K562 (cell line): ENCODE measurements around the gene SHB. TPM values are rescaled to one million over a fixed set of nuclear protein-coding genes. Genes with fewer than 3 reads are reported as not detected.

Experiments used
- ATAC-seq: fragments of 200-7000 bp; cut with Tn5 transposase; 3 replicates; pipeline ENCODE4 v1.9.1; 2020; ENCODE audit warnings: moderate library complexity
- BruUV-seq: library from RNA; stranded (reverse); fragments of 400-500 nt; replicated peaks from 2 replicates; lab custom pipeline; 2021; lab: Mats Ljungman, UMichigan
- CTCF ChIA-PET: fragments of 300-600 bp; formaldehyde crosslinking; extraction: SDS; loops from one replicate; lab custom pipeline; 2021; ENCODE audit warnings: low intra/inter-chr PET ratio; lab: Yijun Ruan, JAX
- POLR2A ChIA-PET: fragments of 300-600, 350-650 bp; sonication (Branson Sonifier 250); formaldehyde crosslinking; extraction: SDS; loops from one replicate; lab custom pipeline; 2021; ENCODE audit warnings: antibody characterized with exemption, inconsistent platforms; lab: Yijun Ruan, JAX
- DNase-seq, 4 experiments: peaks; one replicate each; pipeline versions ENCODE4 v3.0.0 to v3.0.0-alpha.2; 2011 to 2018; ENCODE audit warnings: low spot score in 3 of 4, mixed read lengths in 3 of 4; ENCODE audit errors: extremely low read depth in 1 of 4
- FAIRE-seq: peaks from 2 replicates; lab custom pipeline; 2011; peaks lifted over from hg19 to GRCh38; lab: Jason Lieb, UNC
- H2AFZ ChIP-seq: 2 replicates; pipeline ENCODE4 v1.6.0; 2011; ENCODE audit warnings: low read depth, low read length, control low read depth, inconsistent platforms
- H3K27ac ChIP-seq: fragments of 200-600 bp; 3 replicates; pipeline ENCODE4 v1.8.0; 2011; ENCODE audit warnings: low read depth, mild to moderate bottlenecking, control low read depth, inconsistent platforms, low read length, moderate library complexity, mixed read lengths; ENCODE audit errors: extremely low read depth
- H3K27me3 ChIP-seq, 2 experiments: fragments of 300-600 bp in 1 of 2; 2 replicates in 1 of 2; 3 replicates in 1 of 2; pipeline versions ENCODE4 v1.6.0 to v1.8.0; 2011; ENCODE audit warnings: inconsistent platforms in 2 of 2, low read length in 2 of 2, mild to moderate bottlenecking in 1 of 2, mixed read lengths in 1 of 2, moderate library complexity in 1 of 2; ENCODE audit not compliant: control insufficient read depth in 2 of 2, insufficient read depth in 2 of 2
- H3K36me3 ChIP-seq: fragments of 300-600 bp; 3 replicates; pipeline ENCODE4 v1.8.0; 2011; ENCODE audit warnings: mild to moderate bottlenecking, low read length, inconsistent platforms; ENCODE audit not compliant: control insufficient read depth, insufficient read depth
- H3K4me1 ChIP-seq, 2 experiments: fragments of 200-600 bp in 1 of 2; replicated peaks in 1 of 2; 2 replicates in 1 of 2; 3 replicates in 1 of 2; pipeline versions ENCODE4 v1.5.1 to v1.8.0; 2011; ENCODE audit warnings: inconsistent platforms in 2 of 2, low read length in 2 of 2, mild to moderate bottlenecking in 1 of 2, mixed read lengths in 1 of 2, moderate library complexity in 1 of 2; ENCODE audit not compliant: control insufficient read depth in 2 of 2, insufficient read depth in 2 of 2
- H3K4me2 ChIP-seq: 2 replicates; pipeline ENCODE4 v1.6.1; 2011; ENCODE audit warnings: low read length, control low read depth, inconsistent platforms, mixed read lengths; ENCODE audit not compliant: insufficient read depth
- H3K4me3 ChIP-seq: fragments of 200-600 bp; sonication (generic), shearing (Covaris generic); 2 replicates; pipeline ENCODE4 v1.5.1; 2016; ENCODE audit warnings: control low read depth, inconsistent platforms
- H3K79me2 ChIP-seq: fragments of 200-600 bp; 3 replicates; pipeline ENCODE4 v1.8.0; 2011; ENCODE audit warnings: low read length, inconsistent platforms; ENCODE audit not compliant: control insufficient read depth, insufficient read depth
- H3K9ac ChIP-seq, 2 experiments: 2 replicates each; pipeline versions ENCODE4 v1.6.0 to v1.6.1; 2011; ENCODE audit warnings: low read depth in 2 of 2, low read length in 2 of 2, control low read depth in 1 of 2, inconsistent platforms in 1 of 2, mild to moderate bottlenecking in 1 of 2, mixed read lengths in 1 of 2; ENCODE audit not compliant: insufficient read depth in 1 of 2
- H3K9me1 ChIP-seq: one replicate; pipeline ENCODE4 v1.6.0; 2011; ENCODE audit warnings: inconsistent platforms, mild to moderate bottlenecking, low read length, moderate library complexity; ENCODE audit not compliant: control insufficient read depth, insufficient read depth
- H3K9me3 ChIP-seq: replicated peaks from 2 replicates; pipeline ENCODE4 v1.5.1; 2011; ENCODE audit warnings: low read depth, low read length, inconsistent platforms; ENCODE audit not compliant: control insufficient read depth, insufficient read depth
- H4K20me1 ChIP-seq: replicated peaks from 2 replicates; pipeline ENCODE4 v1.6.1; 2011; ENCODE audit warnings: low read length, inconsistent platforms, mixed read lengths; ENCODE audit not compliant: control insufficient read depth, insufficient read depth
- ARID1B ChIP-seq: fragments of 450-650 bp; IDR thresholded peaks from 2 replicates; pipeline ENCODE4 v1.6.1; 2016; ENCODE audit warnings: antibody characterized with exemption, mild to moderate bottlenecking, inconsistent platforms
- ARID3A ChIP-seq: IDR thresholded peaks from 2 replicates; pipeline ENCODE4 v1.6.1; 2012; ENCODE audit warnings: low read depth, low read length, improper control_type of control experiment, borderline replicate concordance
- CBFA2T3 ChIP-seq: fragments of 450-650 bp; IDR thresholded peaks from 2 replicates; pipeline ENCODE4 v1.6.1; 2017
- ELF2 ChIP-seq: fragments of 250-450 bp; sonication (Bioruptor Pico); IDR thresholded peaks from 2 replicates; pipeline ENCODE4 v1.5.0; 2021; ENCODE audit warnings: mild to moderate bottlenecking
- FOXA3 ChIP-seq, 2 experiments: fragments of 450-650 bp in 1 of 2; sonication (generic) in 1 of 2; formaldehyde crosslinking; IDR thresholded peaks in 1 of 2; conservative IDR thresholded peaks in 1 of 2; 2 replicates each; pipeline versions ENCODE4 v1.4.0 to v1.8.0; 2020 to 2022; ENCODE audit warnings: mild to moderate bottlenecking in 2 of 2, missing genetic modification reagents in 1 of 2
- FOXK2 ChIP-seq, 2 experiments: fragments of 450-650 bp; IDR thresholded peaks in 1 of 2; conservative IDR thresholded peaks in 1 of 2; 2 replicates each; pipeline ENCODE4 v1.6.1; 2016; ENCODE audit warnings: low read depth in 2 of 2, mild to moderate bottlenecking in 1 of 2
- HNRNPLL ChIP-seq: fragments of 200-400 bp; formaldehyde crosslinking; IDR thresholded peaks from 2 replicates; pipeline ENCODE4 v1.6.1; 2017; ENCODE audit warnings: low read length, low read depth, mild to moderate bottlenecking; ENCODE audit not compliant: poor library complexity, severe bottlenecking
- JUND ChIP-seq, 2 experiments: IDR thresholded peaks; 2 replicates in 1 of 2; 3 replicates in 1 of 2; pipeline ENCODE4 v1.6.1; 2011; ENCODE audit warnings: borderline replicate concordance in 2 of 2, low read depth in 2 of 2, low read length in 2 of 2, improper control_type of control experiment in 1 of 2, missing biosample characterization in 1 of 2, missing genetic modification characterization in 1 of 2, missing genetic modification reagents in 1 of 2
- LEF1 ChIP-seq: fragments of 450-650 bp; IDR thresholded peaks from 2 replicates; pipeline ENCODE4 v1.6.1; 2016; ENCODE audit warnings: mild to moderate bottlenecking
- MEIS2 ChIP-seq: fragments of 450-650 bp; IDR thresholded peaks from 2 replicates; pipeline ENCODE4 v1.6.1; 2014; ENCODE audit warnings: mild to moderate bottlenecking; ENCODE audit not compliant: partially characterized antibody
- PBX2 ChIP-seq, 2 experiments: IDR thresholded peaks in 1 of 2; conservative IDR thresholded peaks in 1 of 2; 2 replicates each; pipeline ENCODE4 v1.6.1; 2016; ENCODE audit warnings: low read depth in 2 of 2, mild to moderate bottlenecking in 1 of 2, missing compliant biosample characterization in 1 of 2, missing genetic modification characterization in 1 of 2, moderate library complexity in 1 of 2
- PKNOX1 ChIP-seq: fragments of 450-650 bp; IDR thresholded peaks from 2 replicates; pipeline ENCODE4 v1.6.1; 2016
- WGBS: fragments of 100-300 bp; shearing (Covaris generic); methylation state at CpG from one replicate; pipeline ENCODE4 v1.1.6; 2016; ENCODE audit warnings: low coverage, mixed read lengths; ENCODE audit not compliant: insufficient coverage; ENCODE audit errors: missing lambda C conversion rate; 5-methylcytosine and 5-hydroxymethylcytosine counted together
- in situ Hi-C: fragments of 300-500 bp; cut with MboI; formaldehyde crosslinking; loops from 4 replicates; pipeline ENCODE4 v1.15.0; 2018; ENCODE audit warnings: inconsistent platforms, mixed read lengths
- intact Hi-C: fragments of 100-400 bp; cut with micrococcal nuclease; formaldehyde crosslinking; loops from 2 replicates; pipeline ENCODE4 v1.14.2; 2022
- polyA plus RNA-seq, 8 experiments: library from polyadenylated mRNA; depleted of rRNA in 4 of 8; stranded (reverse) in 5 of 8; unstranded in 3 of 8; fragments of >200 nt; fragmentation: Nextera tagmentation in 2 of 8; fragmentation: Illumina TruSeq in 1 of 8; extraction: Ambion mirVana in 2 of 8; extraction: Trizol in 1 of 8; gene quantifications; 2 replicates each; pipeline versions ENCODE4 v1.2.1 to v1.2.3, GENCODE V29; 2011 to 2014; ENCODE audit warnings: inconsistent platforms in 1 of 8, missing spikeins in 1 of 8
- total RNA-seq, 7 experiments: library from RNA; depleted of rRNA in 6 of 7; stranded (reverse); fragments of >200 nt in 6 of 7; fragmentation: Illumina TruSeq in 2 of 7; extraction: Trizol in 2 of 7; gene quantifications; 2 replicates each; pipeline versions ENCODE4 v1.2.1 to v1.2.3, GENCODE V29; 2011 to 2021; ENCODE audit warnings: low replicate concordance in 1 of 7

The SHB gene
- total and polyA plus RNA-seq, 9 of the 15 experiments (the other 6 are each of a cell fraction or from before 2014, with no cell fraction given) = 0.78 to 16.0 (median 5.3) TPM

GRCh38 chr9:37897665-37898064 is 171.4 kb downstream of the SHB start:
- no peaks in the 10 kb centered on the region for H4K20me1 ChIP-seq
- DNase-seq = peak in 1 of 4 experiments; percentile 20
- intact Hi-C loops = no loop called here
- in situ Hi-C loops = no loop called here
- H3K4me2 ChIP-seq = no peak overlapping the region
- POLR2A ChIA-PET = no interaction called here
- no peak overlapping the region for H3K4me3 ChIP-seq
- no peaks in the 10 kb centered on the region; a peak in 2 of 5 replicates for H3K4me1 ChIP-seq
- 30% methylated on average over 2 of the region's 2 CpGs for whole genome bisulfite sequencing
- no TSS peak for BruUV-seq
- H3K9ac ChIP-seq = no peak overlapping the region
- no peaks in the 10 kb centered on the region for H3K27me3 ChIP-seq
- H3K9me3 ChIP-seq = no peaks in the 10 kb centered on the region
- peak; percentile 25; the same call in 1 of the 2 replicates for TF ChIP-seq CBFA2T3
- 0 out of 4 replicates have a peak, but pooled peaks of 1 of the 2 experiments have one; percentile 23 for TF ChIP-seq FOXK2 (conservative IDR thresholded peaks at IDR 0.05 in 1 of 2, IDR thresholded peaks at IDR 0.05 in 1 of 2; ENCODE audit: low read depth in 2 of 2)
- peak; percentile 91 for TF ChIP-seq MEIS2
- peak; percentile 31; the same call in 1 of the 2 replicates for TF ChIP-seq JUND (IDR thresholded peaks at IDR 0.05; ENCODE audit: borderline replicate concordance, low read depth, low read length)
- peak; percentile 48; the same call in 1 of the 3 replicates for TF ChIP-seq JUND (tag; IDR thresholded peaks at IDR 0.05; ENCODE audit: borderline replicate concordance, low read depth, low read length)
- TF ChIP-seq PKNOX1 = peak; percentile 66
- TF ChIP-seq FOXA3 (CRISPR knock-in tag; conservative IDR thresholded peaks at IDR 0.05 in 1 of 2, IDR thresholded peaks at IDR 0.05 in 1 of 2) = peak in 1 of 2 experiments; percentile 66; a peak in 2 of 4 replicates
- TF ChIP-seq ARID1B = 0 out of 2 replicates have a peak, but pooled peaks have one; percentile 18
- TF ChIP-seq PBX2 (CRISPR knock-in tag; IDR thresholded peaks at IDR 0.05; ENCODE audit: low read depth) = no peak
- TF ChIP-seq PBX2 (tag; conservative IDR thresholded peaks at IDR 0.05; ENCODE audit: low read depth) = peak; percentile 97
- no peak for TF ChIP-seq HNRNPLL
- TF ChIP-seq LEF1 = no peak
- peak; percentile 12; the same call in 1 of the 2 replicates for TF ChIP-seq ARID3A
- no peak for TF ChIP-seq ELF2 (CRISPR knock-in tag)
- TF ChIP-seq, all 486 proteins: peak for 9
- no peaks in the 10 kb centered on the region for H3K9me1 ChIP-seq
- H3K27ac ChIP-seq = no peak overlapping the region
- no peak overlapping the region for H2AFZ ChIP-seq
- ATAC-seq (no peak; the same call in 2 of the 3 replicates), FAIRE-seq (no peak)
- CTCF ChIA-PET = no interaction called here
- H3K79me2 ChIP-seq = peaks cover 20% of the 10 kb centered on the region
- peaks cover 74% of the 10 kb centered on the region for H3K36me3 ChIP-seq
